HepG2 (cell line): ENCODE results near the gene HECTD4. TPM values are rescaled to one million over a fixed set of nuclear protein-coding genes. Genes with fewer than 3 reads are reported as not detected.

ENCODE experiments used
- AKAP8 ChIP-seq: sonication (generic); formaldehyde crosslinking; IDR thresholded peaks from 2 replicates; pipeline ENCODE4 v1.5.1; 2020; ENCODE audit warnings: mild to moderate bottlenecking, missing genetic modification reagents
- IRF2 ChIP-seq: IDR thresholded peaks from 2 replicates; pipeline ENCODE4 v1.6.1; 2018; ENCODE audit warnings: missing genetic modification reagents, missing compliant biosample characterization
- NFYB ChIP-seq: sonication (generic); formaldehyde crosslinking; IDR thresholded peaks from 2 replicates; pipeline ENCODE4 v1.4.0; 2020; ENCODE audit warnings: missing genetic modification reagents
- NRL ChIP-seq: sonication (generic); formaldehyde crosslinking; IDR thresholded peaks from 2 replicates; pipeline ENCODE4 v1.5.0; 2020; ENCODE audit warnings: missing genetic modification reagents, mild to moderate bottlenecking, moderate library complexity, borderline replicate concordance
- RAD51 ChIP-seq: fragments of 450-650 bp; IDR thresholded peaks from 2 replicates; pipeline ENCODE4 v1.6.1; 2016; ENCODE audit warnings: borderline replicate concordance
- RARA ChIP-seq: IDR thresholded peaks from 2 replicates; pipeline ENCODE4 v1.6.1; 2016; ENCODE audit warnings: missing genetic modification reagents, missing compliant biosample characterization
- SATB2 ChIP-seq: sonication (generic); formaldehyde crosslinking; IDR thresholded peaks from 2 replicates; pipeline ENCODE4 v1.5.0; 2020; ENCODE audit warnings: missing genetic modification reagents
- SMAD3 ChIP-seq: sonication (generic); formaldehyde crosslinking; IDR thresholded peaks from 2 replicates; pipeline ENCODE4 v1.4.0; 2020; ENCODE audit warnings: missing genetic modification reagents
- SMAD9 ChIP-seq: sonication (generic); formaldehyde crosslinking; IDR thresholded peaks from 2 replicates; pipeline ENCODE4 v1.5.1; 2020; ENCODE audit warnings: mild to moderate bottlenecking, missing genetic modification reagents
- TBL1XR1 ChIP-seq: fragments of 150-350 bp; IDR thresholded peaks from 2 replicates; pipeline ENCODE4 v1.6.1; 2014; ENCODE audit warnings: borderline replicate concordance, low read length; ENCODE audit not compliant: partially characterized antibody
- ZEB1 ChIP-seq: IDR thresholded peaks from 2 replicates; pipeline ENCODE4 v1.6.1; 2012; ENCODE audit warnings: mild to moderate bottlenecking, low read depth, inconsistent platforms; ENCODE audit not compliant: insufficient replicate concordance
- ZMAT3 ChIP-seq: sonication (generic); formaldehyde crosslinking; conservative IDR thresholded peaks from 2 replicates; pipeline ENCODE4 v1.7.0; 2021; ENCODE audit warnings: missing genetic modification reagents
- ZNF232 ChIP-seq: sonication (generic); formaldehyde crosslinking; IDR thresholded peaks from 2 replicates; pipeline ENCODE4 v1.4.0; 2020; ENCODE audit warnings: missing genetic modification reagents, borderline replicate concordance
- ZNF333 ChIP-seq: sonication (generic); formaldehyde crosslinking; IDR thresholded peaks from 2 replicates; pipeline ENCODE4 v1.4.0; 2020; ENCODE audit warnings: mild to moderate bottlenecking, missing genetic modification reagents, borderline replicate concordance
- ZNF383 ChIP-seq: sonication (generic); formaldehyde crosslinking; IDR thresholded peaks from 2 replicates; pipeline ENCODE4 v1.4.0; 2020; ENCODE audit warnings: missing genetic modification reagents, mild to moderate bottlenecking, borderline replicate concordance
- ZNF44 ChIP-seq: sonication (generic); formaldehyde crosslinking; IDR thresholded peaks from 2 replicates; pipeline ENCODE4 v1.5.1; 2020; ENCODE audit warnings: mild to moderate bottlenecking, missing genetic modification reagents
- ZNF468 ChIP-seq: sonication (generic); formaldehyde crosslinking; IDR thresholded peaks from 2 replicates; pipeline ENCODE4 v1.8.0; 2022; ENCODE audit warnings: mild to moderate bottlenecking, moderate library complexity, missing genetic modification reagents
- ZNF615 ChIP-seq: sonication (generic); formaldehyde crosslinking; IDR thresholded peaks from 2 replicates; pipeline ENCODE4 v1.5.0; 2020; ENCODE audit warnings: mild to moderate bottlenecking, missing genetic modification reagents, borderline replicate concordance
- ZNF629 ChIP-seq: sonication (generic); formaldehyde crosslinking; conservative IDR thresholded peaks from 2 replicates; pipeline ENCODE4 v1.5.0; 2020; ENCODE audit warnings: missing genetic modification reagents
- ZNF674 ChIP-seq: sonication (generic); formaldehyde crosslinking; IDR thresholded peaks from 2 replicates; pipeline ENCODE4 v1.5.0; 2020; ENCODE audit warnings: low read depth, mild to moderate bottlenecking, missing genetic modification reagents
- ZNF678 ChIP-seq: sonication (generic); formaldehyde crosslinking; IDR thresholded peaks from 2 replicates; pipeline ENCODE4 v1.4.0; 2020; ENCODE audit warnings: mild to moderate bottlenecking, missing genetic modification reagents
- ZSCAN31 ChIP-seq: sonication (generic); formaldehyde crosslinking; IDR thresholded peaks from 2 replicates; pipeline ENCODE4 v1.5.0; 2020; ENCODE audit warnings: low read depth, mild to moderate bottlenecking, missing genetic modification reagents
- polyA plus RNA-seq, 8 experiments: library from polyadenylated mRNA; depleted of rRNA in 3 of 8; stranded (reverse) in 7 of 8; unstranded in 1 of 8; fragments of >200 nt; fragmentation: Illumina TruSeq in 4 of 8; extraction: Trizol in 4 of 8; gene quantifications; 2 replicates each; pipeline versions ENCODE4 v1.2.1 to v1.2.3, GENCODE V29; 2011 to 2016; ENCODE audit warnings: low read depth in 4 of 8, missing spikeins in 1 of 8, mixed read lengths in 1 of 8; ENCODE audit not compliant: insufficient read depth in 1 of 8
- total RNA-seq, 5 experiments: library from RNA; depleted of rRNA; stranded (reverse); fragments of >200 nt; fragmentation: Illumina TruSeq; extraction: Trizol; gene quantifications; 2 replicates each; pipeline ENCODE4 v1.2.3, GENCODE V29; 2016; ENCODE audit warnings: low read depth in 1 of 5
- TF ChIP-seq, protein P1 (sequence below): sonication (generic); formaldehyde crosslinking; IDR thresholded peaks from 2 replicates; pipeline ENCODE4 v1.8.1; 2023; ENCODE audit warnings: mild to moderate bottlenecking, missing genetic modification reagents, borderline replicate concordance
- TF ChIP-seq, protein P2 (sequence below): sonication (generic); formaldehyde crosslinking; IDR thresholded peaks from 2 replicates; pipeline ENCODE4 v1.5.0; 2020; ENCODE audit warnings: missing genetic modification reagents, mild to moderate bottlenecking, borderline replicate concordance
- TF ChIP-seq, protein P3 (sequence below): sonication (generic); formaldehyde crosslinking; conservative IDR thresholded peaks from 2 replicates; pipeline ENCODE4 v1.4.0; 2020; ENCODE audit warnings: mild to moderate bottlenecking, missing genetic modification reagents, moderate library complexity

Gene HECTD4
- total and polyA plus RNA-seq, 2 of the 13 experiments (the other 11 are each of a cell fraction or from before 2014, with no cell fraction given): 9.0 to 11.4 TPM

DNA sequence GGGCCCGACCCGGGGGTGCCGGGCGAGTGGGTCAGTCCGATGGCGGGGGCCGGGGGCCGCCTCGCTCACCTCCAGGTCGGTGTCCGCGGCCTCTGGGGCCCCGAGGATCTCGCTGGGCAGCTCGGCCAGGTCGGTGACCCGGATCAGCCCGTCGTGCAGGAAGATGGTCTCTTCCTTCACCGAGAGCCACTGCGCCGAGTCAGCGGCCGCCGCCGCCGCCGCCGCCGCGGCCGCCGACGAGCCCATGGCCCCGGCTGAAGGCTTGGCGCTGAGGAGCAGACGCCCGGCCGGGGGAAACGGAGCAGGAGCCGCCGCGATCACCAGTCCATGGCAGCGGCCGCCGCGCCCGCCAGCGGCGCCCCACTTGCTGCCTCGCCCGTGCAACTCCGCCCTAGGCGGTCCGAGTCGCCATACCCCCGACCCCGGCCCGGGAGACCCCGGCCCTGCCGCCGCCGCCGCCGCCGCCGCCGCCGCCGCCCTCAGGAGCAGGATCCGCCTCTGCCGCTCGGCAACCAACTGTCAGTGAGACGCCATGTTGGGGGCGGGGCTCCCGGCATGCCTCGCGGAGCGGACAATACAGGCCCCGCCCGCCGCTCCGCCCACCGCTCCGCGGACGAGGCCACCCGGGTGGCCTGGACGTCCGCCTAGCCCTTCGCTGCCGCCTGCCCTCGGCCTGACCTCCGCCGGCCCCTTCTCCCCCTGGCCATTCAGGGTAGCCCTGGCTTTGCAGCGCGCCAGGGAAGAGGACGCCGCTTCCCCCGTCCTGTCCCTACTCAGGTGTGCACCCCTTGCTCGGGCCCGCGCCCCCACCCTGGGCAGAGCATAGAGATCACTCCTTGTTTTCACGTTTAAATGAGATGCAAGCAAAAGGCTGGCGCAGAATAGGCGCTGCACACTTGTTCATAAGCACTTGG is at the start of gene HECTD4 (continued):
- peak; percentile 45 for TF ChIP-seq ZEB1
- 0 out of 2 replicates have a peak, but pooled peaks have one; percentile 53 for TF ChIP-seq SMAD3 (CRISPR knock-in tag)
- TF ChIP-seq ZNF333: no peak
- no peak for TF ChIP-seq SMAD9 (CRISPR knock-in tag)
- 0 out of 2 replicates have a peak, but pooled peaks have one; percentile 35 for TF ChIP-seq IRF2 (CRISPR knock-in tag)
- TF ChIP-seq NFYB: no peak
- TF ChIP-seq TBL1XR1: no peak
- TF ChIP-seq RAD51: no peak
- TF ChIP-seq AKAP8: no peak
- peak; percentile 39 for TF ChIP-seq ZNF629
- TF ChIP-seq NRL (CRISPR knock-in tag): peak; percentile 58; the same call in 1 of the 2 replicates
- TF ChIP-seq, protein P1, sequence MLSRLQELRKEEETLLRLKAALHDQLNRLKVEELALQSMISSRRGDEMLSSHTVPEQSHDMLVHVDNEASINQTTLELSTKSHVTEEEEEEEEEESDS (CRISPR knock-in tag): 0 out of 2 replicates have a peak, but pooled peaks have one; percentile 49
- TF ChIP-seq ZNF674 (CRISPR knock-in tag): 0 out of 2 replicates have a peak, but pooled peaks have one; percentile 45
- no peak for TF ChIP-seq ZNF232 (CRISPR knock-in tag)
- TF ChIP-seq ZNF44 (CRISPR knock-in tag): 0 out of 2 replicates have a peak, but pooled peaks have one; percentile 82
- TF ChIP-seq ZNF615 (CRISPR knock-in tag): no peak
- no peak for TF ChIP-seq ZNF678 (CRISPR knock-in tag)
- no peak; the same call in none of the 2 replicates for TF ChIP-seq ZMAT3 (CRISPR knock-in tag)
- TF ChIP-seq, protein P2, sequence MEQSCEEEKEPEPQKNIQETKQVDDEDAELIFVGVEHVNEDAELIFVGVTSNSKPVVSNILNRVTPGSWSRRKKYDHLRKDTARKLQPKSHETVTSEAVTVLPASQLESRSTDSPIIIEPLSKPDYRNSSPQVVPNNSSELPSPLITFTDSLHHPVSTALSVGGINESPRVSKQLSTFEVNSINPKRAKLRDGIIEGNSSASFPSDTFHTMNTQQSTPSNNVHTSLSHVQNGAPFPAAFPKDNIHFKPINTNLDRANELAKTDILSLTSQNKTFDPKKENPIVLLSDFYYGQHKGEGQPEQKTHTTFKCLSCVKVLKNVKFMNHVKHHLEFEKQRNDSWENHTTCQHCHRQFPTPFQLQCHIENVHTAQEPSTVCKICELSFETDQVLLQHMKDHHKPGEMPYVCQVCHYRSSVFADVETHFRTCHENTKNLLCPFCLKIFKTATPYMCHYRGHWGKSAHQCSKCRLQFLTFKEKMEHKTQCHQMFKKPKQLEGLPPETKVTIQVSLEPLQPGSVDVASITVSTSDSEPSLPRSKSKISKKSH (CRISPR knock-in tag): 0 out of 2 replicates have a peak, but pooled peaks have one; percentile 28
- TF ChIP-seq ZNF468 (CRISPR knock-in tag): peak; percentile 25; the same call in 1 of the 2 replicates
- peak; percentile 91 for TF ChIP-seq ZSCAN31
- no peak for TF ChIP-seq SATB2
- TF ChIP-seq ZNF383 (CRISPR knock-in tag): no peak
- TF ChIP-seq, protein P3, sequence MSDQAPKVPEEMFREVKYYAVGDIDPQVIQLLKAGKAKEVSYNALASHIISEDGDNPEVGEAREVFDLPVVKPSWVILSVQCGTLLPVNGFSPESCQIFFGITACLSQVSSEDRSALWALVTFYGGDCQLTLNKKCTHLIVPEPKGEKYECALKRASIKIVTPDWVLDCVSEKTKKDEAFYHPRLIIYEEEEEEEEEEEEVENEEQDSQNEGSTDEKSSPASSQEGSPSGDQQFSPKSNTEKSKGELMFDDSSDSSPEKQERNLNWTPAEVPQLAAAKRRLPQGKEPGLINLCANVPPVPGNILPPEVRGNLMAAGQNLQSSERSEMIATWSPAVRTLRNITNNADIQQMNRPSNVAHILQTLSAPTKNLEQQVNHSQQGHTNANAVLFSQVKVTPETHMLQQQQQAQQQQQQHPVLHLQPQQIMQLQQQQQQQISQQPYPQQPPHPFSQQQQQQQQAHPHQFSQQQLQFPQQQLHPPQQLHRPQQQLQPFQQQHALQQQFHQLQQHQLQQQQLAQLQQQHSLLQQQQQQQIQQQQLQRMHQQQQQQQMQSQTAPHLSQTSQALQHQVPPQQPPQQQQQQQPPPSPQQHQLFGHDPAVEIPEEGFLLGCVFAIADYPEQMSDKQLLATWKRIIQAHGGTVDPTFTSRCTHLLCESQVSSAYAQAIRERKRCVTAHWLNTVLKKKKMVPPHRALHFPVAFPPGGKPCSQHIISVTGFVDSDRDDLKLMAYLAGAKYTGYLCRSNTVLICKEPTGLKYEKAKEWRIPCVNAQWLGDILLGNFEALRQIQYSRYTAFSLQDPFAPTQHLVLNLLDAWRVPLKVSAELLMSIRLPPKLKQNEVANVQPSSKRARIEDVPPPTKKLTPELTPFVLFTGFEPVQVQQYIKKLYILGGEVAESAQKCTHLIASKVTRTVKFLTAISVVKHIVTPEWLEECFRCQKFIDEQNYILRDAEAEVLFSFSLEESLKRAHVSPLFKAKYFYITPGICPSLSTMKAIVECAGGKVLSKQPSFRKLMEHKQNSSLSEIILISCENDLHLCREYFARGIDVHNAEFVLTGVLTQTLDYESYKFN (CRISPR knock-in tag): peak; percentile 52; the same call in 1 of the 2 replicates
- peak; percentile 92 for TF ChIP-seq RARA (CRISPR knock-in tag)
